ENCODE results near the gene DCN. TPM values are rescaled to one million over a fixed set of nuclear protein-coding genes. Genes with fewer than 3 reads are reported as not detected.

The DCN gene
- total RNA-seq, 2 donors from 2014 or later: 301 to 314 TPM

DNA sequence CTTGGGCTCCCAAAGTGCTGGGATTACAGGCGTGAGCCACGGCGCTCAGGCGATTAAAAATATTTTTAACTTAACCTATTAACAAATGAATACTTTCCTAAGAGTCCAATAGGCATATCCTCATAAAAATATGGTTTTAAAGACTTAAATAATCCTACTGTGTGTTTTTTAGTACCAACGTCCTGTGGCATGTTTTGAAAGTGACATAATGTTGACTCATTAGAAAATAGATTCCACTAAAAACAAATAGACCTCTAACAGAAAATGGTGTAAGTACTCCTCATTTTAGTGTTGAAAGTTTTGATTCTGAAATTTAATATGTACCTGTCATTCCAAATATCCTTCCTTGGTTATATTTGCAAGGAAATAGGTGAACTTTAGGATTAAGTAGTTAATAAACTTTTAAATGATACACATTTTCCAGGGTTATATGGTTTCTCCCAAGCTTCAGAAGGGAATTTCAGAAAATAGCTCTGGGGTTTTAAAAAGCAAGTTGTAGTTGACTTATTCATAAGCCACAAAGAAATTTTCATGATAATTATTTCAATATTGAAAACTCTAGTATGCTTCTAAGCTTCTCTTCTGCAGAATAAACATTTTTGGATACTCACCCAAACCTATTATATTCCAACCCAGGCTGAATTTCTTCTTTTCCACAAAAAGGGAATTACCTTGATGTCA is 59.2 kb downstream of the DCN start:
- no peak for ATAC-seq
- intact Hi-C loops (cut with DNase I): no loop called here
- Histone ChIP-seq H3K4me3 (no peak overlapping the region), H3K27me3 (no peaks in the 10 kb centered on the region), H3K9me3 (no peaks in the 10 kb centered on the region), H3K27ac (no peak overlapping the region), H3K36me3 (replicated peaks in 1 of 2; ENCODE audit: insufficient read depth in 1 of 2, low read depth in 2 of 2) (no peaks in the 10 kb centered on the region), H3K4me1 (no peaks in the 10 kb centered on the region)
- no peak for TF ChIP-seq POLR2A (IDR thresholded peaks at IDR 0.05)
- TF ChIP-seq, protein P1, sequence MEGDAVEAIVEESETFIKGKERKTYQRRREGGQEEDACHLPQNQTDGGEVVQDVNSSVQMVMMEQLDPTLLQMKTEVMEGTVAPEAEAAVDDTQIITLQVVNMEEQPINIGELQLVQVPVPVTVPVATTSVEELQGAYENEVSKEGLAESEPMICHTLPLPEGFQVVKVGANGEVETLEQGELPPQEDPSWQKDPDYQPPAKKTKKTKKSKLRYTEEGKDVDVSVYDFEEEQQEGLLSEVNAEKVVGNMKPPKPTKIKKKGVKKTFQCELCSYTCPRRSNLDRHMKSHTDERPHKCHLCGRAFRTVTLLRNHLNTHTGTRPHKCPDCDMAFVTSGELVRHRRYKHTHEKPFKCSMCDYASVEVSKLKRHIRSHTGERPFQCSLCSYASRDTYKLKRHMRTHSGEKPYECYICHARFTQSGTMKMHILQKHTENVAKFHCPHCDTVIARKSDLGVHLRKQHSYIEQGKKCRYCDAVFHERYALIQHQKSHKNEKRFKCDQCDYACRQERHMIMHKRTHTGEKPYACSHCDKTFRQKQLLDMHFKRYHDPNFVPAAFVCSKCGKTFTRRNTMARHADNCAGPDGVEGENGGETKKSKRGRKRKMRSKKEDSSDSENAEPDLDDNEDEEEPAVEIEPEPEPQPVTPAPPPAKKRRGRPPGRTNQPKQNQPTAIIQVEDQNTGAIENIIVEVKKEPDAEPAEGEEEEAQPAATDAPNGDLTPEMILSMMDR (IDR thresholded peaks at IDR 0.05): no peak
- no peak for DNase-seq
- 79 to 84% methylated on average over 5 of the region's 5 CpGs for WGBS, 2 donors

DNA sequence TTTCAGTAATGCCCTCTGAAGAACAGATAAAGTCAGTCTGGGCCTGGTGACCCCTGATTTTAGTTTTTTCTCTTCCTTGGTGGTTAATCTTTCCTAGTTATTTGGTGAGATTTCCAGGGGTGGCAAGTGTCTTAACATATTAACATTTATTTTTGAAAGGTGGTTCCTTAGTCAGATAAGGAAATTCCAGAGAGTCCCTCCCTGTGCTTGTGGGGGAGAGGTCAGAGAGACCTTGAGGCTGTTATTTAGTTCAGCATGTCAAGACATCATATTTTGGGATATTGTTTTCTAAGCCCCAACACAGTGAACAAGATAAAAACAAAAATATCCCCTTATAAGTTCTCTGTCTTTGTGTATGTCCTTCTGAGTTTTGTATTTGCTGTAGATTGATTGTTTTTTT is 61.8 kb downstream of the DCN start:
- Histone ChIP-seq H3K4me1 (no peaks in the 10 kb centered on the region), H3K36me3 (replicated peaks in 1 of 2; ENCODE audit: insufficient read depth in 1 of 2, low read depth in 2 of 2) (no peaks in the 10 kb centered on the region), H3K9me3 (no peaks in the 10 kb centered on the region), H3K4me3 (no peak overlapping the region), H3K27ac (no peak overlapping the region), H3K27me3 (no peaks in the 10 kb centered on the region)
- DNase-seq: no peak
- TF ChIP-seq, protein P1 (IDR thresholded peaks at IDR 0.05): no peak
- TF ChIP-seq POLR2A (IDR thresholded peaks at IDR 0.05): no peak
- intact Hi-C loops (cut with DNase I): no loop called here
- no peak for ATAC-seq

DNA sequence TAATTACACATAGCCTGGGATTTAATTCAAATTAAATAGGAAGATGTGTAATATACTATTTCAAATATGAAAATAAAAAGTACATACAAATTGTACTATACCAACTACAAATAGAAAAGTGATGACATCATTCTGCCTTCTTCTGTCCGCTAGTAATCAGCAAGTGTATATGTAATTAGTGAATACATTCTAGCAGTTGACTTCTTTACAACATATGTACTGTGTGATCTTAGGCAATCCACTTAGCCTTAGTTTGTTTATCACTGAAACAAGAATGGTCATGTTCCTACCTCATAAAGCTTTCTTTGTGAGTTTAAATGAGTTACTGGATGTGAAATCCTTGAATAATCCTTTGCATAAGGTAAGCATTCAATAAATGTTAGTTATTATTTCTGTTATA is 63.5 kb downstream of the DCN start:
- no peaks in the 10 kb centered on the region for H3K36me3 ChIP-seq (replicated peaks in 1 of 2; ENCODE audit: insufficient read depth in 1 of 2, low read depth in 2 of 2)
- no peak overlapping the region for H3K4me3 ChIP-seq
- no peak for TF ChIP-seq POLR2A (IDR thresholded peaks at IDR 0.05)
- TF ChIP-seq, protein P1 (IDR thresholded peaks at IDR 0.05): no peak
- intact Hi-C loops (cut with DNase I): no loop called here
- ATAC-seq: no peak
- 79 to 82% methylated on average over 1 of the region's 1 CpG for WGBS, 2 donors
- no peaks in the 10 kb centered on the region for H3K27me3 ChIP-seq
- no peak overlapping the region for H3K27ac ChIP-seq
- H3K4me1 ChIP-seq: no peaks in the 10 kb centered on the region
- H3K9me3 ChIP-seq: no peaks in the 10 kb centered on the region
- DNase-seq: no peak

DNA sequence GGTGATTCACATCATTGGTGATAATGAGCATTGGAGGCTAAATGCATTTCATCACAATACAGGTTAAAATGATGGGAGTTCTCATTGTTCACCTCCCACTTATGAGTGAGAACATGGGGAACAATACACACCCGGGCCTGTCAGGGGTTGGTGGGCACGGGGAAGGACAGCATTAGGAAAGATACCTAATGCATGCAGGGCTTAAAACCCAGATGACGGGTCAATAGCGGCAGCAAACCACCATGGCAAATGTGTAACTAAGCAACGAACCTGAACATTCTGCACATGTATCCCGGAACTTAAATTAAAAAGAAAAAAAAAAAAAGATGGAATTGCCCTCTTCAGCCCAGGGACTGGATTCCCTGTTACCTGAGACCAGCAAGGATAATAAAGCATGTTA is 69.0 kb downstream of the DCN start:
- ATAC-seq: no peak
- Histone ChIP-seq H3K27ac (no peak overlapping the region), H3K4me1 (no peaks in the 10 kb centered on the region), H3K27me3 (no peaks in the 10 kb centered on the region), H3K4me3 (no peak overlapping the region), H3K36me3 (replicated peaks in 1 of 2; ENCODE audit: insufficient read depth in 1 of 2, low read depth in 2 of 2) (no peaks in the 10 kb centered on the region), H3K9me3 (no peaks in the 10 kb centered on the region)
- DNase-seq: no peak
- 70 to 74% methylated on average over 6 of the region's 6 CpGs for WGBS, 2 donors
- intact Hi-C loops (cut with DNase I): no loop called here
- no peak for TF ChIP-seq POLR2A (IDR thresholded peaks at IDR 0.05)
- TF ChIP-seq, protein P1 (IDR thresholded peaks at IDR 0.05): no peak
